GM12878 (cell line): Measurements from ENCODE around the gene TEKT5. TPM values are rescaled to one million over a fixed set of nuclear protein-coding genes. Genes with fewer than 3 reads are reported as not detected.

Experiments used
- CHD2 ChIP-seq: IDR thresholded peaks from 2 replicates; pipeline ENCODE4 v1.6.1; 2011; ENCODE audit warnings: low read depth, low read length, improper control_type of control experiment, borderline replicate concordance
- HDAC6 ChIP-seq: fragments of 200-600 bp; sonication (generic); IDR thresholded peaks from one replicate; pipeline ENCODE4 v1.8.0; 2017; ENCODE audit warnings: antibody characterized with exemption; ENCODE audit not compliant: unreplicated experiment
- MTA2 ChIP-seq: fragments of 450-650 bp; IDR thresholded peaks from 2 replicates; pipeline ENCODE4 v1.6.1; 2016; ENCODE audit warnings: low read depth, mild to moderate bottlenecking, moderate library complexity
- MYB ChIP-seq: fragments of 150-350 bp; IDR thresholded peaks from 2 replicates; pipeline ENCODE4 v1.6.1; 2014; ENCODE audit warnings: mild to moderate bottlenecking, low read depth, low read length, borderline replicate concordance
- NRF1 ChIP-seq: conservative IDR thresholded peaks from 2 replicates; pipeline ENCODE4 v1.6.1; 2011; ENCODE audit warnings: mild to moderate bottlenecking, low read depth, low read length, improper control_type of control experiment
- SREBF1 ChIP-seq: IDR thresholded peaks from 2 replicates; pipeline ENCODE4 v1.6.1; 2012; ENCODE audit warnings: mild to moderate bottlenecking, low read length
- ZBTB33 ChIP-seq: fragments of 450-650 bp; IDR thresholded peaks from 2 replicates; pipeline ENCODE4 v1.6.1; 2017; ENCODE audit warnings: mild to moderate bottlenecking
- polyA plus RNA-seq, 11 experiments: library from polyadenylated mRNA; depleted of rRNA in 4 of 11; unstranded in 6 of 11; stranded (reverse) in 5 of 11; fragments of >200 nt; fragmentation: Nextera tagmentation in 4 of 11; fragmentation: Illumina TruSeq in 1 of 11; extraction: Ambion mirVana in 4 of 11; extraction: Trizol in 1 of 11; gene quantifications; 1 replicate in 1 of 11; 2 replicates in 10 of 11; pipeline versions ENCODE4 v1.2.1 to v1.2.3, GENCODE V29; 2011 to 2016; ENCODE audit warnings: inconsistent platforms in 2 of 11, missing spikeins in 2 of 11, low read depth in 1 of 11
- total RNA-seq, 4 experiments: library from RNA; depleted of rRNA in 3 of 4; stranded (reverse); fragments of >200 nt in 3 of 4; fragmentation: Illumina TruSeq in 1 of 4; extraction: Trizol in 1 of 4; gene quantifications; 2 replicates each; pipeline versions ENCODE4 v1.2.1 to v1.2.3, GENCODE V29; 2013 to 2021
- TF ChIP-seq, protein P1 (sequence below): fragments of 150-350 bp; IDR thresholded peaks from 2 replicates; pipeline ENCODE4 v1.6.1; 2016; ENCODE audit warnings: low read depth, low read length

The TEKT5 gene
- total and polyA plus RNA-seq, 10 of the 15 experiments (the other 5 are each of a cell fraction or from before 2014, with no cell fraction given): 0.19 to 2.2 (median 0.68) TPM; not detected in 1

GRCh38 chr16:10654592-10655414, 39.9 kb downstream of the TEKT5 start (continued):
- TF ChIP-seq ZBTB33: no peak
- TF ChIP-seq CHD2: no peak
- no peak for TF ChIP-seq HDAC6
- TF ChIP-seq NRF1: no peak
- TF ChIP-seq MYB: no peak
- TF ChIP-seq, protein P1, sequence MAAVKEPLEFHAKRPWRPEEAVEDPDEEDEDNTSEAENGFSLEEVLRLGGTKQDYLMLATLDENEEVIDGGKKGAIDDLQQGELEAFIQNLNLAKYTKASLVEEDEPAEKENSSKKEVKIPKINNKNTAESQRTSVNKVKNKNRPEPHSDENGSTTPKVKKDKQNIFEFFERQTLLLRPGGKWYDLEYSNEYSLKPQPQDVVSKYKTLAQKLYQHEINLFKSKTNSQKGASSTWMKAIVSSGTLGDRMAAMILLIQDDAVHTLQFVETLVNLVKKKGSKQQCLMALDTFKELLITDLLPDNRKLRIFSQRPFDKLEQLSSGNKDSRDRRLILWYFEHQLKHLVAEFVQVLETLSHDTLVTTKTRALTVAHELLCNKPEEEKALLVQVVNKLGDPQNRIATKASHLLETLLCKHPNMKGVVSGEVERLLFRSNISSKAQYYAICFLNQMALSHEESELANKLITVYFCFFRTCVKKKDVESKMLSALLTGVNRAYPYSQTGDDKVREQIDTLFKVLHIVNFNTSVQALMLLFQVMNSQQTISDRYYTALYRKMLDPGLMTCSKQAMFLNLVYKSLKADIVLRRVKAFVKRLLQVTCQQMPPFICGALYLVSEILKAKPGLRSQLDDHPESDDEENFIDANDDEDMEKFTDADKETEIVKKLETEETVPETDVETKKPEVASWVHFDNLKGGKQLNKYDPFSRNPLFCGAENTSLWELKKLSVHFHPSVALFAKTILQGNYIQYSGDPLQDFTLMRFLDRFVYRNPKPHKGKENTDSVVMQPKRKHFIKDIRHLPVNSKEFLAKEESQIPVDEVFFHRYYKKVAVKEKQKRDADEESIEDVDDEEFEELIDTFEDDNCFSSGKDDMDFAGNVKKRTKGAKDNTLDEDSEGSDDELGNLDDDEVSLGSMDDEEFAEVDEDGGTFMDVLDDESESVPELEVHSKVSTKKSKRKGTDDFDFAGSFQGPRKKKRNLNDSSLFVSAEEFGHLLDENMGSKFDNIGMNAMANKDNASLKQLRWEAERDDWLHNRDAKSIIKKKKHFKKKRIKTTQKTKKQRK: no peak
- TF ChIP-seq MTA2: no peak
- no peak for TF ChIP-seq SREBF1
